ENCODE measurements around the gene EYS.

The EYS gene

GRCh38 chr6:63941747-63942470 is 1765.1 kb downstream of the EYS start:
- TF ChIP-seq SIN3A (IDR thresholded peaks at IDR 0.05; ENCODE audit: borderline replicate concordance, insufficient read depth, low read length): no peak
- TF ChIP-seq REST (IDR thresholded peaks at IDR 0.05; ENCODE audit: insufficient read depth in 1 of 2, low read depth in 2 of 2, low read length in 2 of 2): no peak
- no peak for TF ChIP-seq POLR2AphosphoS5 (IDR thresholded peaks at IDR 0.05; ENCODE audit: low read depth, low read length)
- TF ChIP-seq FOXP2 (optimal IDR thresholded peaks at IDR 0.05; ENCODE audit: borderline replicate concordance, extremely low read depth, extremely low read length, insufficient read depth): no peak
- TF ChIP-seq TAF1 (IDR thresholded peaks at IDR 0.05; ENCODE audit: borderline replicate concordance, insufficient read depth, low read length): no peak

- TF ChIP-seq TAF1 (IDR thresholded peaks at IDR 0.05; ENCODE audit: borderline replicate concordance, insufficient read depth, low read length) (no peak), FOXP2 (optimal IDR thresholded peaks at IDR 0.05; ENCODE audit: borderline replicate concordance, extremely low read depth, extremely low read length, insufficient read depth) (no peak), POLR2AphosphoS5 (IDR thresholded peaks at IDR 0.05; ENCODE audit: low read depth, low read length) (no peak), REST (IDR thresholded peaks at IDR 0.05; ENCODE audit: insufficient read depth in 1 of 2, low read depth in 2 of 2, low read length in 2 of 2) (no peak), SIN3A (IDR thresholded peaks at IDR 0.05; ENCODE audit: borderline replicate concordance, insufficient read depth, low read length) (no peak)
Observed at GRCh38 chr6:63940056-63940455, 1767.0 kb downstream of the EYS start.

- TF ChIP-seq FOXP2 (optimal IDR thresholded peaks at IDR 0.05; ENCODE audit: borderline replicate concordance, extremely low read depth, extremely low read length, insufficient read depth): no peak
- TF ChIP-seq REST (IDR thresholded peaks at IDR 0.05; ENCODE audit: insufficient read depth in 1 of 2, low read depth in 2 of 2, low read length in 2 of 2): no peak
- no peak for TF ChIP-seq SIN3A (IDR thresholded peaks at IDR 0.05; ENCODE audit: borderline replicate concordance, insufficient read depth, low read length)
- no peak for TF ChIP-seq TAF1 (IDR thresholded peaks at IDR 0.05; ENCODE audit: borderline replicate concordance, insufficient read depth, low read length)
- TF ChIP-seq POLR2AphosphoS5 (IDR thresholded peaks at IDR 0.05; ENCODE audit: low read depth, low read length): no peak
Observed at GRCh38 chr6:63936399-63936798, 1770.6 kb downstream of the EYS start.

- no peak for TF ChIP-seq REST (IDR thresholded peaks at IDR 0.05; ENCODE audit: insufficient read depth in 1 of 2, low read depth in 2 of 2, low read length in 2 of 2)
Observed at GRCh38 chr6:63935732-63936131, 1771.3 kb downstream of the EYS start.

GRCh38 chr6:63930848-63931247 is 1776.2 kb downstream of the EYS start:
- TF ChIP-seq POLR2AphosphoS5 (IDR thresholded peaks at IDR 0.05; ENCODE audit: low read depth, low read length): no peak
- no peak for TF ChIP-seq TAF1 (IDR thresholded peaks at IDR 0.05; ENCODE audit: borderline replicate concordance, insufficient read depth, low read length)
- no peak for TF ChIP-seq REST (IDR thresholded peaks at IDR 0.05; ENCODE audit: insufficient read depth in 1 of 2, low read depth in 2 of 2, low read length in 2 of 2)
- no peak for TF ChIP-seq FOXP2 (optimal IDR thresholded peaks at IDR 0.05; ENCODE audit: borderline replicate concordance, extremely low read depth, extremely low read length, insufficient read depth)
- no peak for TF ChIP-seq SIN3A (IDR thresholded peaks at IDR 0.05; ENCODE audit: borderline replicate concordance, insufficient read depth, low read length)
